HFF-Myc (cell line): ENCODE results near the gene LY6G6F.

Experiments
- DNase-seq: peaks from one replicate; pipeline ENCODE4 v3.0.0-alpha.2; 2011; ENCODE audit warnings: low read depth; ENCODE audit errors: extremely low read depth
- H3K4me3 ChIP-seq: replicated peaks from 2 replicates; pipeline ENCODE4 v1.5.1; 2011; ENCODE audit warnings: low read depth, mild to moderate bottlenecking, control low read depth, low read length
- TF ChIP-seq, protein P1 (sequence below): IDR thresholded peaks from 2 replicates; pipeline ENCODE4 v1.5.1; 2012; ENCODE audit warnings: mild to moderate bottlenecking, low read depth, low read length, control low read depth; ENCODE audit errors: missing control alignments

LY6G6F gene

DNA sequence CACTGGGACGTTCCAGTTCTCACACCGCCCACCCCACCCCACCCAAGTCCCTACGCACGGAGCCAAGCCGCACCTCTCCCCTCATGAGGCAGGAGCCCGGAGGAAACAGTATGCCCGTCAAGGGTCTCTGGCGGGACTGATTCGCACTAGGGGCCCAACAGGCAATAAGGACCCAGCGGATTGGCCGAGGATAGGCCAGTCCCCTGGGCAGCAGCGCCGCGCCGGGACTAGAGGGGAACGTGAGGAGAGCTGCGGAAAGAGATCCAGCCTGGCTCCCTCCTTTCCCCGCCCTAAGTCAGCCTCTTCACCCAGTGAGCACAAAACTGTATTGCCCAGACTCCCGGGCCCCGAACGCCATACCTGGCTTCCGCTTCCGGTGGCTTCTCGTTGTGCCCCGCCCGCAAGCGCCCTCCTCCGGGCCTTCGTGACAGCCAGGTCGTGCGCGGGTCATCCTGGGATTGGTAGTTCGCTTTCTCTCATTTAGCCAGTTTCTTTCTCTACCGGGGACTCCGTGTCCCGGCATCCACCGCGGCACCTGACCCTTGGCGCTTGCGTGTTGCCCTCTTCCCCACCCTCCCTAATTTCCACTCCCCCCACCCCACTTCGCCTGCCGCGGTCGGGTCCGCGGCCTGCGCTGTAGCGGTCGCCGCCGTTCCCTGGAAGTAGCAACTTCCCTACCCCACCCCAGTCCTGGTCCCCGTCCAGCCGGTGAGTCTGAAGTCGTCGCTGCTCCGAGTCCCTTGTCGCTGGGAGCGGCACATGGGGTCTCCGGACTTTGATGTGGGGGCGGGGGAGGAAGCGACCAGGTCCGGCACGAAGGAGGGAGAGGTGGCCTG is 40.9 kb upstream of the LY6G6F start, which contains the start of gene CSNK2B:
CSNK2B (plus strand) TSS at position 580 of the 836 bp plus-strand sequence. CDS start 752 bp downstream, outside the sequence.
- TF ChIP-seq, protein P1, sequence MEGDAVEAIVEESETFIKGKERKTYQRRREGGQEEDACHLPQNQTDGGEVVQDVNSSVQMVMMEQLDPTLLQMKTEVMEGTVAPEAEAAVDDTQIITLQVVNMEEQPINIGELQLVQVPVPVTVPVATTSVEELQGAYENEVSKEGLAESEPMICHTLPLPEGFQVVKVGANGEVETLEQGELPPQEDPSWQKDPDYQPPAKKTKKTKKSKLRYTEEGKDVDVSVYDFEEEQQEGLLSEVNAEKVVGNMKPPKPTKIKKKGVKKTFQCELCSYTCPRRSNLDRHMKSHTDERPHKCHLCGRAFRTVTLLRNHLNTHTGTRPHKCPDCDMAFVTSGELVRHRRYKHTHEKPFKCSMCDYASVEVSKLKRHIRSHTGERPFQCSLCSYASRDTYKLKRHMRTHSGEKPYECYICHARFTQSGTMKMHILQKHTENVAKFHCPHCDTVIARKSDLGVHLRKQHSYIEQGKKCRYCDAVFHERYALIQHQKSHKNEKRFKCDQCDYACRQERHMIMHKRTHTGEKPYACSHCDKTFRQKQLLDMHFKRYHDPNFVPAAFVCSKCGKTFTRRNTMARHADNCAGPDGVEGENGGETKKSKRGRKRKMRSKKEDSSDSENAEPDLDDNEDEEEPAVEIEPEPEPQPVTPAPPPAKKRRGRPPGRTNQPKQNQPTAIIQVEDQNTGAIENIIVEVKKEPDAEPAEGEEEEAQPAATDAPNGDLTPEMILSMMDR, result no peak
- H3K4me3 ChIP-seq, result peak within 1 kb of the TSS; percentile 97
- DNase-seq, result peak; percentile 91

- no peak for DNase-seq
- TF ChIP-seq, protein P1, result no peak
- H3K4me3 ChIP-seq, result peak overlapping the region; percentile 97
Measured at GRCh38 chr6:31666337-31666965, 40.2 kb upstream of the LY6G6F start.

GRCh38 chr6:31669676-31670075 is 37.0 kb upstream of the LY6G6F start, which contains the start of gene LY6G5B:
Gene LY6G5B (plus strand): TSS chr6:31669976. CDS start chr6:31670951, 975 bp downstream.
- DNase-seq, result no peak
- H3K4me3 ChIP-seq, result no peak within 1 kb of the TSS
- TF ChIP-seq, protein P1, result no peak

DNA sequence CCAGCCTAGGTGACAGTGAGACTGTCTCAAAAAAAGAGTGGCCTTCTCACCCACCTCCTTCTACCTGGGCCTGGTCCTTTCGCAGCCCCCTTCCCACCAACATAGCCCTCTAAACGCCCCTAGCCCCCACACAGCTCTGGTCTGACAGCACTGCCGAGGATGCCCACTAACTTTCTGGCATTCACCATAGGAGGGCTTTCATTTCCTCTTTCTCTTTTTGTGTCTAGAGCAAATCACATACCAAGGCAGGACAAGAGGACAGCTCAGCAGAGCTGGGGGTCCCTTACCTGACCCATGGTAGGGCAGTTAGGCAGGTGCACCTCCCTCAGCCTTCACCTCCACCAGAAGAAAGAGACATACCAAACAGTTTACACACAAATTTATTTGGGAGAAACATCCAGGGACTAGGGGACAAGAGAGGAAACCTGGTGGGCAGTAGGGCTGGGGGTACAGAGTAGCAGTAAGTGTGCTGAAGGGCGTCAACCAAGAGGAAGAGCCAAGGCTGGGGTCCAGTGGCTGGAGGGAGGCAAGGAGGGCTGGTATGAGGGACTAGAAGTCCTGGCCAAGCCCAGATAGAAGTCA is 30.3 kb upstream of the LY6G6F start:
- no peak for DNase-seq
- TF ChIP-seq, protein P1, result no peak
- no peak overlapping the region for H3K4me3 ChIP-seq

DNA sequence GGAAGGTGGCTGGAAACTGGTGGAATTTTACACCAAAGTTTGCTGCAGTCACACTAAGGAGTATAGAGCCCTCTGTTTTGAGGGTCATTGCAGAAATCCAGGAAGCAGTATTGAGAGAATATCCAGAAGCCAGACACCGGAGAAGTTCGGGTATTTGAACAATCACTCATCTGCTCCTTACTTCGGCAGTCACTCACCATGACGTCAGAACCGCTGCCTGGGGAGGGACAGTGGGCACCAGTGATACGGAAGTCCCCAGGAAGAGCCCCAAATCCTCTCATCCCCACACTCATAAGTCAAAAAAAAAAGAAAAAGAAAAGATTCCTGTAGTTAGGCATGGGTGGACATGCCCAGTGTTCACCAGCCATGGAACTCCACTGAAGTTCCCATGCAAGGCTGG is 29.8 kb upstream of the LY6G6F start:
- TF ChIP-seq, protein P1, result no peak
- DNase-seq, result no peak

DNA sequence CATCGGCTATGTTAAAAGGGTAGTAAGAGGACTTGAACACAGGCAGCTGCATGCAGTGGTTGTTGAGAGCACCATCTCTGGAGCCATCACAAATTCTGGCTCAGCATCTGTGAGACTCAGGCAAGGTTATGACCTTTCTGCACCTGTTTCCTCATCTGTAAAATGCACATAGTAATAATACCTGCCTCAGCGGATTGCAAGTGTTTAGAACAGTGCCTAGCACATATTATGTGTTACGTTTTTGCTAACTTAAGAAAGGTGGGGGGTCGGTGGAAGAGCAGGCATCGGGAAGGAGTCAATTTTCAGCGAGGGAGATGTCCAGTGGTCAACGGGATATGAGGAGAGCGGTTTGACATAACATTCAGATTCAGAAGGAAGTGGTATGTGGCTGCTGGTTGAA is 28.7 kb upstream of the LY6G6F start:
- TF ChIP-seq, protein P1, result no peak
- DNase-seq, result no peak

More for the DNA sequence above, 29.8 kb upstream of the LY6G6F start:
- no peak overlapping the region for H3K4me3 ChIP-seq

More for the DNA sequence above, 28.7 kb upstream of the LY6G6F start:
- no peak overlapping the region for H3K4me3 ChIP-seq
